SIG-M5 treated with dmso at 0.1 percent for 504 hours (cell line): Measurements from ENCODE around the gene GALP.
"Not testable (repeated sequence)": the region's sequence is repeated elsewhere in the genome, so short reads cannot be mapped to it uniquely, and the experiment has no call there.

Experiments used
- DNase-seq: peaks from one replicate; lab custom pipeline; 2025; ENCODE audit not compliant: unreplicated experiment; lab: John Stamatoyannopoulos, UW

GALP gene

GRCh38 chr19:56177564-56178243, 1.9 kb downstream of the GALP start:
- no peak for DNase-seq

GRCh38 chr19:56189785-56190184, 14.0 kb downstream of the GALP start:
- no peak for DNase-seq

- DNase-seq: no peak
These were observed 15.3 kb downstream of the GALP start for GRCh38 chr19:56191115-56191514.

- DNase-seq: no peak
These were observed 15.9 kb downstream of the GALP start for GRCh38 chr19:56191711-56192110.

- no peak for DNase-seq
These were observed 18.3 kb downstream of the GALP start for GRCh38 chr19:56193981-56194640.

- DNase-seq: not testable (repeated sequence)
These were observed 21.8 kb downstream of the GALP start, which contains the start of gene ZSCAN5B for GRCh38 chr19:56197646-56198045. Gene ZSCAN5B (minus strand): TSS chr19:56197783. CDS start chr19:56193052, 4,731 bp downstream.

GRCh38 chr19:56199687-56200086, 23.9 kb downstream of the GALP start:
- peak; percentile 6 for DNase-seq

GRCh38 chr19:56201973-56202372, 26.2 kb downstream of the GALP start, which contains the start of gene ZSCAN5C:
Gene ZSCAN5C (plus strand): TSS chr19:56202273. CDS start chr19:56205914, 3,641 bp downstream.
- DNase-seq: no peak

- not testable (repeated sequence) for DNase-seq
These were observed 31.8 kb downstream of the GALP start for GRCh38 chr19:56207581-56207980.

- DNase-seq: no peak
These were observed 33.3 kb downstream of the GALP start for GRCh38 chr19:56209091-56209490.

- DNase-seq: not testable (repeated sequence)
These were observed 34.2 kb downstream of the GALP start for GRCh38 chr19:56210036-56210435.

GRCh38 chr19:56211718-56212117, 35.9 kb downstream of the GALP start:
- no peak for DNase-seq

- no peak for DNase-seq
These were observed 41.5 kb downstream of the GALP start for GRCh38 chr19:56217039-56217949.

- DNase-seq: no peak
These were observed 43.2 kb downstream of the GALP start for GRCh38 chr19:56218961-56219360.

GRCh38 chr19:56221442-56221841, 45.6 kb downstream of the GALP start:
- not testable (repeated sequence) for DNase-seq

- DNase-seq: no peak
These were observed 46.0 kb downstream of the GALP start for GRCh38 chr19:56221851-56222250.

GRCh38 chr19:56222901-56223300, 47.1 kb downstream of the GALP start:
- no peak for DNase-seq

GRCh38 chr19:56223481-56223880, 47.7 kb downstream of the GALP start:
- no peak for DNase-seq
